GM18517 (cell line): ENCODE measurements around the gene SRGAP1.
"Not testable (repeated sequence)": the region's sequence is repeated elsewhere in the genome, so short reads cannot be mapped to it uniquely, and the experiment has no call there.

Experiments used
- ATAC-seq: cut with Tn5 transposase; IDR thresholded peaks from one replicate; pipeline ENCODE4 v1.9.1; 2021; ENCODE audit warnings: mild to moderate bottlenecking, moderate library complexity; ENCODE audit not compliant: unreplicated experiment

Gene SRGAP1

GRCh38 chr12:63865448-63865847 is 20.9 kb downstream of the SRGAP1 start:
- no peak for ATAC-seq

- no peak for ATAC-seq
Measured at GRCh38 chr12:63867053-63867452, 22.6 kb downstream of the SRGAP1 start.

- no peak for ATAC-seq
Measured at GRCh38 chr12:63869656-63870055, 25.2 kb downstream of the SRGAP1 start.

- no peak for ATAC-seq
Measured at GRCh38 chr12:63870838-63871237, 26.3 kb downstream of the SRGAP1 start.

GRCh38 chr12:63874897-63875480 is 30.5 kb downstream of the SRGAP1 start:
- ATAC-seq: no peak

GRCh38 chr12:63875703-63876102 is 31.2 kb downstream of the SRGAP1 start:
- no peak for ATAC-seq

- ATAC-seq: no peak
Measured at GRCh38 chr12:63876980-63877379, 32.5 kb downstream of the SRGAP1 start.

GRCh38 chr12:63877693-63878092 is 33.2 kb downstream of the SRGAP1 start:
- ATAC-seq: no peak

GRCh38 chr12:63880235-63880634 is 35.7 kb downstream of the SRGAP1 start:
- ATAC-seq: not testable (repeated sequence)

- ATAC-seq: no peak
Measured at GRCh38 chr12:63880742-63881263, 36.3 kb downstream of the SRGAP1 start.

GRCh38 chr12:63882844-63883243 is 38.3 kb downstream of the SRGAP1 start:
- no peak for ATAC-seq

GRCh38 chr12:63885401-63885800 is 40.9 kb downstream of the SRGAP1 start:
- no peak for ATAC-seq

GRCh38 chr12:63888908-63889635 is 44.6 kb downstream of the SRGAP1 start:
- no peak for ATAC-seq

- ATAC-seq: no peak
Measured at GRCh38 chr12:63889721-63890509, 45.4 kb downstream of the SRGAP1 start.

- ATAC-seq: no peak
Measured at GRCh38 chr12:63893170-63893569, 48.7 kb downstream of the SRGAP1 start.

GRCh38 chr12:63894132-63894531 is 49.6 kb downstream of the SRGAP1 start:
- no peak for ATAC-seq

GRCh38 chr12:63895841-63896240 is 51.3 kb downstream of the SRGAP1 start:
- ATAC-seq: no peak

- ATAC-seq: no peak
Measured at GRCh38 chr12:63897931-63898330, 53.4 kb downstream of the SRGAP1 start.

- ATAC-seq: no peak
Measured at GRCh38 chr12:63898764-63899337, 54.4 kb downstream of the SRGAP1 start.

GRCh38 chr12:63899396-63899795 is 54.9 kb downstream of the SRGAP1 start:
- no peak for ATAC-seq
